Measurements from ENCODE around the gene XKR8.

The XKR8 gene

GRCh38 chr1:27937524-27937836 is 22.3 kb upstream of the XKR8 start:
- Histone ChIP-seq H3F3A (ENCODE audit: insufficient read depth, low read length) (peaks cover 4% of the 10 kb centered on the region; the same call in 1 of the 2 replicates), H3K9me3 (replicated peaks; ENCODE audit: insufficient read depth, low read length) (no peaks in the 10 kb centered on the region), H3K79me2 (ENCODE audit: low read length) (no peaks in the 10 kb centered on the region), H2AFZ (ENCODE audit: low read length) (no peak overlapping the region), H3K4me2 (ENCODE audit: low read depth, low read length) (no peak overlapping the region), H3K27ac (ENCODE audit: low read length) (no peak overlapping the region), H3K36me3 (replicated peaks; ENCODE audit: insufficient read depth, low read length) (no peaks in the 10 kb centered on the region), H3K27me3 (replicated peaks; ENCODE audit: insufficient read depth, low read length) (no peaks in the 10 kb centered on the region), H3K4me1 (ENCODE audit: low read length) (peaks cover 15% of the 10 kb centered on the region), H3K4me3 (ENCODE audit: low read length) (no peak overlapping the region), H4K20me1 (ENCODE audit: insufficient read depth, low read length) (no peaks in the 10 kb centered on the region), H3K9me2 (replicated peaks; ENCODE audit: insufficient read depth, low read length) (no peaks in the 10 kb centered on the region), H3K9ac (ENCODE audit: low read length) (no peak overlapping the region)
- no peak for TF ChIP-seq CTCF (IDR thresholded peaks at IDR 0.05; ENCODE audit: low read length)
- no peak for TF ChIP-seq EZH2 (optimal IDR thresholded peaks at IDR 0.05; ENCODE audit: low read depth, low read length)
- TF ChIP-seq EZH2phosphoT487 (IDR thresholded peaks at IDR 0.05; ENCODE audit: low read length): no peak
- no peak for DNase-seq

GRCh38 chr1:27938488-27938887 is 21.3 kb upstream of the XKR8 start:
- Histone ChIP-seq H3F3A (ENCODE audit: insufficient read depth, low read length) (peaks cover 4% of the 10 kb centered on the region; the same call in 1 of the 2 replicates), H3K36me3 (replicated peaks; ENCODE audit: insufficient read depth, low read length) (no peaks in the 10 kb centered on the region), H3K9me2 (replicated peaks; ENCODE audit: insufficient read depth, low read length) (no peaks in the 10 kb centered on the region), H3K9me3 (replicated peaks; ENCODE audit: insufficient read depth, low read length) (no peaks in the 10 kb centered on the region), H2AFZ (ENCODE audit: low read length) (peak overlapping the region; percentile 47), H3K4me3 (ENCODE audit: low read length) (peak overlapping the region; percentile 29), H3K4me1 (ENCODE audit: low read length) (peaks cover 15% of the 10 kb centered on the region), H3K9ac (ENCODE audit: low read length) (no peak overlapping the region), H3K79me2 (ENCODE audit: low read length) (no peaks in the 10 kb centered on the region), H3K4me2 (ENCODE audit: low read depth, low read length) (peak overlapping the region; percentile 80), H4K20me1 (ENCODE audit: insufficient read depth, low read length) (no peaks in the 10 kb centered on the region), H3K27ac (ENCODE audit: low read length) (no peak overlapping the region; the same call in 1 of the 2 replicates), H3K27me3 (replicated peaks; ENCODE audit: insufficient read depth, low read length) (no peaks in the 10 kb centered on the region)
- TF ChIP-seq EZH2 (optimal IDR thresholded peaks at IDR 0.05; ENCODE audit: low read depth, low read length) (no peak), CTCF (IDR thresholded peaks at IDR 0.05; ENCODE audit: low read length) (no peak), EZH2phosphoT487 (IDR thresholded peaks at IDR 0.05; ENCODE audit: low read length) (no peak)
- DNase-seq: peak; percentile 68

DNA sequence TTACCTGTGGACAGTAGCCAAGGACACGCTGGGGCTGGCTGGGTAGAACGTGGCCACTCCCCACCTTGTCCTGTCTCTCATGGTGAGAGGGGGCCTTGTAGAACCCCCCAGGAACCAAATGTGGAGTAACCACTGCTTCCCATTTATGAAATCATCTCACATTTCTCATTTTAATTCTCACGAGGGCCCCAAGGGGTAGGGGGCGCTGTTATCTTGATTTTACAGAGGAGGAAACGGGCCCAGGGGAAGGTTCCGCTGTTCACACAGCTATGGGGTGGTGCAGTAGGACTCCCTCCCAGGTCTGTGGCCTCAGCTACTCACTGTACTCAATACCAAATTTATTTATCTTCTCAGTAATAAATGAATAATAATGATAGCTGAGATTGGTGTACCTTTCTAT is 19.5 kb upstream of the XKR8 start:
- no peaks in the 10 kb centered on the region for H3K9me3 ChIP-seq (replicated peaks; ENCODE audit: insufficient read depth, low read length)
- no peak for DNase-seq
- no peaks in the 10 kb centered on the region for H3K27me3 ChIP-seq (replicated peaks; ENCODE audit: insufficient read depth, low read length)
- H3K36me3 ChIP-seq (replicated peaks; ENCODE audit: insufficient read depth, low read length): no peaks in the 10 kb centered on the region
- no peak overlapping the region for H3K27ac ChIP-seq (ENCODE audit: low read length)
- no peak overlapping the region for H3K4me2 ChIP-seq (ENCODE audit: low read depth, low read length)
- H3K4me1 ChIP-seq (ENCODE audit: low read length): peaks cover 12% of the 10 kb centered on the region
- no peak overlapping the region for H3K4me3 ChIP-seq (ENCODE audit: low read length)
- H4K20me1 ChIP-seq (ENCODE audit: insufficient read depth, low read length): no peaks in the 10 kb centered on the region
- no peak overlapping the region for H2AFZ ChIP-seq (ENCODE audit: low read length)
- no peak for TF ChIP-seq EZH2phosphoT487 (IDR thresholded peaks at IDR 0.05; ENCODE audit: low read length)
- peak; percentile 28 for TF ChIP-seq CTCF (IDR thresholded peaks at IDR 0.05; ENCODE audit: low read length)
- no peaks in the 10 kb centered on the region for H3K79me2 ChIP-seq (ENCODE audit: low read length)
- no peak overlapping the region for H3K9ac ChIP-seq (ENCODE audit: low read length)
- H3F3A ChIP-seq (ENCODE audit: insufficient read depth, low read length): peaks cover 4% of the 10 kb centered on the region; the same call in 1 of the 2 replicates
- no peaks in the 10 kb centered on the region for H3K9me2 ChIP-seq (replicated peaks; ENCODE audit: insufficient read depth, low read length)

Measured in MM.1S (cell line).